ENCODE data around the gene SH3RF3. TPM values are rescaled to one million over a fixed set of nuclear protein-coding genes. Genes with fewer than 3 reads are reported as not detected.

The SH3RF3 gene
- total and polyA plus RNA-seq, 9 of the 15 experiments (the other 6 are each of a cell fraction or from before 2014, with no cell fraction given) = 0.02 TPM; not detected in 8

DNA sequence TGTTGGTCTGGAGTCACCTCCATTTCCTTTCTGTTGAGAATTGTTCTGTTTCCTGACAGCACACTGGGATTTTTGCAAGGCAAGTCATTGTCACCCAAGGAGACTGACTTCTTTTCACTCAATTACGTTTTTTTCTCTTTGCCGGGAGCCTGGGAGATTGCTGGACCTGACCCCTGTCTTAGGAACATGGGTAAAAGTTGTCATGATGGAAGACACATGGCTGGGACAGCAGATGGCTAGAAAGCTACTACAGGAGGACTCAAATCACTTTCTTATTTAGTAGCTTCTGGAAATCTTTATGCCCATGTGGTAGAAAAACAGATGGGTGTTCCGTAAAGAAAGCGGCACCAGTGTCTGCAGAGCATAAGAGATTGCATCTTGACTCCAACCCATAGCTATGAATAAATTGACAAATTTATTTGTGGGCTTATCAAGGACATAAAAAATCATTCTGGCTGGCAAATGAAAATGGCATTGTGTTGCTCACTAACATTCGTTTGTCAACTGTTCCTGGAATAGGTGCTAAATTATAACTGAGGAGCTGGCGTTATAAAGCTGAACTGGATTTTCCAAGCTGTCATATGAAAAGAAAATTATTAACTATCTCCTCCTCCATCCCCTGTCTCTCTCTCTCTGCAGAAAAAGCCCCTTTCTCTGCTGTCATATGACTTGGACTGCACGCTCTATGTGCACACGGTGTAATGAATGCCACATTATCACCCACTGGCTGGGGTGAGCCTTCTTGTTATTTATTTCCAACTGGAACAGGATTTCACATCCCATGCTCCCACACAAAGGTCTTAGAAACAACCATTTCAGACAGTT lies 159.8 kb downstream of the SH3RF3 start:
- ChIA-PET POLR2A (interaction anchor here (1.1 to 1.3 kb wide), 2 partner anchors 7 to 32 kb away, joined by 3 read pairs; no protein-coding TSS in a partner anchor), CTCF (ENCODE audit: low intra/inter-chr PET ratio) (no interaction called here)
- no peak overlapping the region for H3K9ac ChIP-seq (ENCODE audit: insufficient read depth in 1 of 2, low read depth in 2 of 2, low read length in 2 of 2)
- intact Hi-C loops (cut with micrococcal nuclease) (no loop called here), in situ Hi-C loops (cut with MboI) (no loop called here)
- DNase-seq (ENCODE audit: extremely low read depth in 1 of 4, low spot score in 3 of 4) (no peak), FAIRE-seq (no peak), ATAC-seq (no peak)
- no peaks in the 10 kb centered on the region for H3K4me1 ChIP-seq (replicated peaks in 1 of 2; ENCODE audit: control insufficient read depth in 2 of 2, insufficient read depth in 2 of 2, low read length in 2 of 2)
- H4K20me1 ChIP-seq (replicated peaks; ENCODE audit: control insufficient read depth, insufficient read depth, low read length) = no peaks in the 10 kb centered on the region; the same call in 1 of the 2 replicates
- H3K9me1 ChIP-seq (ENCODE audit: control insufficient read depth, insufficient read depth, low read length) = no peaks in the 10 kb centered on the region
- H3K4me2 ChIP-seq (ENCODE audit: insufficient read depth, low read length) = no peak overlapping the region
- no peak overlapping the region for H2AFZ ChIP-seq (ENCODE audit: low read depth, low read length)
- 11% methylated on average over 8 of the region's 8 CpGs for WGBS (ENCODE audit: insufficient coverage, low coverage, missing lambda C conversion rate)
- peaks cover 5 to 22% of the 10 kb centered on the region in 2 experiments; a peak in 4 of 5 replicates for H3K27me3 ChIP-seq (ENCODE audit: control insufficient read depth in 2 of 2, insufficient read depth in 2 of 2, low read length in 2 of 2)
- H3K4me3 ChIP-seq = no peak overlapping the region
- no TSS peak for BruUV-seq (replicated peaks)
- H3K27ac ChIP-seq (ENCODE audit: extremely low read depth, low read depth, low read length) = no peak overlapping the region
- H3K79me2 ChIP-seq (ENCODE audit: control insufficient read depth, insufficient read depth, low read length) = no peaks in the 10 kb centered on the region
- no peaks in the 10 kb centered on the region for H3K36me3 ChIP-seq (ENCODE audit: control insufficient read depth, insufficient read depth, low read length)
- H3K9me3 ChIP-seq (replicated peaks; ENCODE audit: control insufficient read depth, insufficient read depth, low read depth, low read length) = no peaks in the 10 kb centered on the region
- TF ChIP-seq, protein P1, sequence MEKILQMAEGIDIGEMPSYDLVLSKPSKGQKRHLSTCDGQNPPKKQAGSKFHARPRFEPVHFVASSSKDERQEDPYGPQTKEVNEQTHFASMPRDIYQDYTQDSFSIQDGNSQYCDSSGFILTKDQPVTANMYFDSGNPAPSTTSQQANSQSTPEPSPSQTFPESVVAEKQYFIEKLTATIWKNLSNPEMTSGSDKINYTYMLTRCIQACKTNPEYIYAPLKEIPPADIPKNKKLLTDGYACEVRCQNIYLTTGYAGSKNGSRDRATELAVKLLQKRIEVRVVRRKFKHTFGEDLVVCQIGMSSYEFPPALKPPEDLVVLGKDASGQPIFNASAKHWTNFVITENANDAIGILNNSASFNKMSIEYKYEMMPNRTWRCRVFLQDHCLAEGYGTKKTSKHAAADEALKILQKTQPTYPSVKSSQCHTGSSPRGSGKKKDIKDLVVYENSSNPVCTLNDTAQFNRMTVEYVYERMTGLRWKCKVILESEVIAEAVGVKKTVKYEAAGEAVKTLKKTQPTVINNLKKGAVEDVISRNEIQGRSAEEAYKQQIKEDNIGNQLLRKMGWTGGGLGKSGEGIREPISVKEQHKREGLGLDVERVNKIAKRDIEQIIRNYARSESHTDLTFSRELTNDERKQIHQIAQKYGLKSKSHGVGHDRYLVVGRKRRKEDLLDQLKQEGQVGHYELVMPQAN (IDR thresholded peaks at IDR 0.05; ENCODE audit: borderline replicate concordance) = no peak
- TF ChIP-seq MTA2 (IDR thresholded peaks at IDR 0.05; ENCODE audit: low read depth) = no peak
- TF ChIP-seq, protein P2, sequence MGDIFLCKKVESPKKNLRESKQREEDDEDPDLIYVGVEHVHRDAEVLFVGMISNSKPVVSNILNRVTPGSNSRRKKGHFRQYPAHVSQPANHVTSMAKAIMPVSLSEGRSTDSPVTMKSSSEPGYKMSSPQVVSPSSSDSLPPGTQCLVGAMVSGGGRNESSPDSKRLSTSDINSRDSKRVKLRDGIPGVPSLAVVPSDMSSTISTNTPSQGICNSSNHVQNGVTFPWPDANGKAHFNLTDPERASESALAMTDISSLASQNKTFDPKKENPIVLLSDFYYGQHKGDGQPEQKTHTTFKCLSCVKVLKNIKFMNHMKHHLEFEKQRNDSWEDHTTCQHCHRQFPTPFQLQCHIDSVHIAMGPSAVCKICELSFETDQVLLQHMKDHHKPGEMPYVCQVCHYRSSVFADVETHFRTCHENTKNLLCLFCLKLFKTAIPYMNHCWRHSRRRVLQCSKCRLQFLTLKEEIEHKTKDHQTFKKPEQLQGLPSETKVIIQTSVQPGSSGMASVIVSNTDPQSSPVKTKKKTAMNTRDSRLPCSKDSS (IDR thresholded peaks at IDR 0.05; ENCODE audit: low read depth, partially characterized antibody) = no peak
- TF ChIP-seq HSF4 (CRISPR knock-in tag; IDR thresholded peaks at IDR 0.05; ENCODE audit: borderline replicate concordance) = no peak
- TF ChIP-seq PHTF2 (CRISPR knock-in tag; IDR thresholded peaks at IDR 0.05) = no peak
- no peak for TF ChIP-seq PCBP1 (IDR thresholded peaks at IDR 0.05; ENCODE audit: low read depth, low read length, poor library complexity, severe bottlenecking)
- no peak for TF ChIP-seq ZKSCAN8 (CRISPR knock-in tag; IDR thresholded peaks at IDR 0.05)
- TF ChIP-seq HEY1 (CRISPR knock-in tag; IDR thresholded peaks at IDR 0.05; ENCODE audit: borderline replicate concordance) = no peak
- TF ChIP-seq RBM34 (IDR thresholded peaks at IDR 0.05; ENCODE audit: borderline replicate concordance, insufficient read depth, low read length) = no peak
- TF ChIP-seq, protein P3, sequence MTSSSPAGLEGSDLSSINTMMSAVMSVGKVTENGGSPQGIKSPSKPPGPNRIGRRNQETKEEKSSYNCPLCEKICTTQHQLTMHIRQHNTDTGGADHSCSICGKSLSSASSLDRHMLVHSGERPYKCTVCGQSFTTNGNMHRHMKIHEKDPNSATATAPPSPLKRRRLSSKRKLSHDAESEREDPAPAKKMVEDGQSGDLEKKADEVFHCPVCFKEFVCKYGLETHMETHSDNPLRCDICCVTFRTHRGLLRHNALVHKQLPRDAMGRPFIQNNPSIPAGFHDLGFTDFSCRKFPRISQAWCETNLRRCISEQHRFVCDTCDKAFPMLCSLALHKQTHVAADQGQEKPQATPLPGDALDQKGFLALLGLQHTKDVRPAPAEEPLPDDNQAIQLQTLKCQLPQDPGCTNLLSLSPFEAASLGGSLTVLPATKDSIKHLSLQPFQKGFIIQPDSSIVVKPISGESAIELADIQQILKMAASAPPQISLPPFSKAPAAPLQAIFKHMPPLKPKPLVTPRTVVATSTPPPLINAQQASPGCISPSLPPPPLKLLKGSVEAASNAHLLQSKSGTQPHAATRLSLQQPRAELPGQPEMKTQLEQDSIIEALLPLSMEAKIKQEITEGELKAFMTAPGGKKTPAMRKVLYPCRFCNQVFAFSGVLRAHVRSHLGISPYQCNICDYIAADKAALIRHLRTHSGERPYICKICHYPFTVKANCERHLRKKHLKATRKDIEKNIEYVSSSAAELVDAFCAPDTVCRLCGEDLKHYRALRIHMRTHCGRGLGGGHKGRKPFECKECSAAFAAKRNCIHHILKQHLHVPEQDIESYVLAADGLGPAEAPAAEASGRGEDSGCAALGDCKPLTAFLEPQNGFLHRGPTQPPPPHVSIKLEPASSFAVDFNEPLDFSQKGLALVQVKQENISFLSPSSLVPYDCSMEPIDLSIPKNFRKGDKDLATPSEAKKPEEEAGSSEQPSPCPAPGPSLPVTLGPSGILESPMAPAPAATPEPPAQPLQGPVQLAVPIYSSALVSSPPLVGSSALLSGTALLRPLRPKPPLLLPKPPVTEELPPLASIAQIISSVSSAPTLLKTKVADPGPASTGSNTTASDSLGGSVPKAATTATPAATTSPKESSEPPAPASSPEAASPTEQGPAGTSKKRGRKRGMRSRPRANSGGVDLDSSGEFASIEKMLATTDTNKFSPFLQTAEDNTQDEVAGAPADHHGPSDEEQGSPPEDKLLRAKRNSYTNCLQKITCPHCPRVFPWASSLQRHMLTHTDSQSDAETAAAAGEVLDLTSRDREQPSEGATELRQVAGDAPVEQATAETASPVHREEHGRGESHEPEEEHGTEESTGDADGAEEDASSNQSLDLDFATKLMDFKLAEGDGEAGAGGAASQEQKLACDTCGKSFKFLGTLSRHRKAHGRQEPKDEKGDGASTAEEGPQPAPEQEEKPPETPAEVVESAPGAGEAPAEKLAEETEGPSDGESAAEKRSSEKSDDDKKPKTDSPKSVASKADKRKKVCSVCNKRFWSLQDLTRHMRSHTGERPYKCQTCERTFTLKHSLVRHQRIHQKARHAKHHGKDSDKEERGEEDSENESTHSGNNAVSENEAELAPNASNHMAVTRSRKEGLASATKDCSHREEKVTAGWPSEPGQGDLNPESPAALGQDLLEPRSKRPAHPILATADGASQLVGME (CRISPR knock-in tag; IDR thresholded peaks at IDR 0.05) = no peak
- no peak for TF ChIP-seq TAF1 (IDR thresholded peaks at IDR 0.05; ENCODE audit: control insufficient read depth, extremely low read depth, insufficient read depth, low read length, severe bottlenecking)
